Subcutaneous adipose tissue (tissue), 4 donors: Measurements from ENCODE around the gene POU4F3. TPM values are rescaled to one million over a fixed set of nuclear protein-coding genes. Genes with fewer than 3 reads are reported as not detected.

Experiments
- total RNA-seq, 4 donors: library from RNA; depleted of rRNA; stranded (reverse); fragments of >200 nt; gene quantifications; one replicate each; pipeline ENCODE4 v1.1.0, GENCODE V29; 2016
- TF ChIP-seq, protein P1 (sequence below): fragments of 450-650 bp; IDR thresholded peaks from one replicate; pipeline ENCODE4 v1.5.1; 2016; ENCODE audit warnings: low read depth, mild to moderate bottlenecking, control low read depth, antibody characterized with exemption, moderate library complexity

The POU4F3 gene
- total RNA-seq, 4 donors from 2014 or later = 0.44 TPM; not detected in 3

GRCh38 chr5:146306838-146307237 is 31.8 kb upstream of the POU4F3 start:
- TF ChIP-seq, protein P1, sequence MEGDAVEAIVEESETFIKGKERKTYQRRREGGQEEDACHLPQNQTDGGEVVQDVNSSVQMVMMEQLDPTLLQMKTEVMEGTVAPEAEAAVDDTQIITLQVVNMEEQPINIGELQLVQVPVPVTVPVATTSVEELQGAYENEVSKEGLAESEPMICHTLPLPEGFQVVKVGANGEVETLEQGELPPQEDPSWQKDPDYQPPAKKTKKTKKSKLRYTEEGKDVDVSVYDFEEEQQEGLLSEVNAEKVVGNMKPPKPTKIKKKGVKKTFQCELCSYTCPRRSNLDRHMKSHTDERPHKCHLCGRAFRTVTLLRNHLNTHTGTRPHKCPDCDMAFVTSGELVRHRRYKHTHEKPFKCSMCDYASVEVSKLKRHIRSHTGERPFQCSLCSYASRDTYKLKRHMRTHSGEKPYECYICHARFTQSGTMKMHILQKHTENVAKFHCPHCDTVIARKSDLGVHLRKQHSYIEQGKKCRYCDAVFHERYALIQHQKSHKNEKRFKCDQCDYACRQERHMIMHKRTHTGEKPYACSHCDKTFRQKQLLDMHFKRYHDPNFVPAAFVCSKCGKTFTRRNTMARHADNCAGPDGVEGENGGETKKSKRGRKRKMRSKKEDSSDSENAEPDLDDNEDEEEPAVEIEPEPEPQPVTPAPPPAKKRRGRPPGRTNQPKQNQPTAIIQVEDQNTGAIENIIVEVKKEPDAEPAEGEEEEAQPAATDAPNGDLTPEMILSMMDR = no peak

DNA sequence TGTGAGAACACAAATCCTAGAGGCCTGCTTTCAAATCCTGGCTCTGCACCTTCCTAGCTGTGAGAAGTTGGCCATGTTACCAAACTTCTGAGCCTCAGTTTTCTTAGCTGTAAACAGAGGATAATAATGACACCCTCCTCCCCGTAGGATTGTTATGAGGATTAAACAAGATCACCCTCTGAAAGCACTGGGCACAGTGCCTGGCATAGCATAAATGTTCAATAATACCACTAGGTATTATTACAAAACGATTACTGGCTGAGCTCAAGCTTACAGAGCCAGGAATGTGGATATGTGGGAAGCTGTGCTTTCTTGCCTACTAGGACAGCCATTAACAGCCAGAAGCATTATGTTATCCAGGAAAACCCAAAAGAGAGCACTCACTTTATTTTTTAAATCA is 30.8 kb upstream of the POU4F3 start:
- TF ChIP-seq, protein P1 = no peak

GRCh38 chr5:146310540-146310939 is 28.1 kb upstream of the POU4F3 start:
- TF ChIP-seq, protein P1 = no peak

- TF ChIP-seq, protein P1 = no peak
Observed at GRCh38 chr5:146311278-146311677, 27.4 kb upstream of the POU4F3 start.

DNA sequence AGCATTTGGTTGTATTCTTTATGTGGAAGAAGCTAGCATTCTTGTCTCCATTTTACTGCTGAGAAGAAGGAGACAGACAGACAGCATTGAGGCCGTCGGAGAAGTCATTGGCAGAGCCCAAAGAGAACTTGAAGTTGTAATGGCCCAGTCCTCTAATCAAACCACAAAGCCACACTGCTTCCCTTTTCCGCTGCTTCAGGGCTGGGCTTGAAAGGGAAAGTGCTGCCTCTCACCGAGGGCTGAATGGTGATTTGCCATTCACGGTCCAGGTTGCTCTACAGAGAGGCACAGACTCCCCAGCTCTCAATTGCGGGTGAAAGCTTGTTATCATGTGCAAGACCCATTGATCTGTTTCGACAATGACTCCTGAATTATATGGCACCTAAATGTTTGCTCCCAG is 25.6 kb upstream of the POU4F3 start:
- TF ChIP-seq, protein P1 = no peak

GRCh38 chr5:146321571-146321970 is 17.1 kb upstream of the POU4F3 start:
- TF ChIP-seq, protein P1 = no peak

DNA sequence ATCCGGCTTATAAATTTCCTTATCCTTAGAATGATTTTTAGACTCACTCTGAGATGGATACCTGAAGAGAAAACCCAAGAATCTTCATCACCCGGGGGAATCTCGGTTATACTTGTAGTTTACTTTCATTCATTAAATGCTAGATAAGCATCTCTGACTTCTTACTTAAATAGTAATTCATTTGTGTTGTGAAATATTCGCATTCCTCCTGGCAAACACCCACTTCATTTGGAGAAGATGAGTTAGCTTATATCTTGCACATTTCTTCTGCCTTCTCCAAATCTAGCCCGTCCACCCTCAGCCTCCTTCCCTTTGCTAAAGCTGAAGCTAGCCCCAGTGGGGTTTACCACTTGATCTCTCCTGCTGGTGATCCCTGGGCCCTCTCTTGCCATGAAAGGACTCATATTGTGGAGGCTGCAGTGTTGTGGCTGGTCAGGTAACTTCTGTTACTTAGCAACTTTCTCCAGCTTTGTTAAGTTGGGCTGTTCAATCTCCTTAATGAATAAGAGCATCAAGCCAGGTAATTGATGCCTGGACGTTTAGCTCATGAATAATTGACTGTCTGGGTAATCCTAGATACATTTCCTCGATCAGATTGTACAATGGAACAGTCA is 11.3 kb upstream of the POU4F3 start:
- TF ChIP-seq, protein P1 = no peak
